K562 (cell line): ENCODE measurements around the gene MRPL11. TPM values are rescaled to one million over a fixed set of nuclear protein-coding genes. Genes with fewer than 3 reads are reported as not detected.

Experiments used
- ATAC-seq: fragments of 200-7000 bp; cut with Tn5 transposase; 3 replicates; pipeline ENCODE4 v1.9.1; 2020; ENCODE audit warnings: moderate library complexity
- BruUV-seq: library from RNA; stranded (reverse); fragments of 400-500 nt; replicated peaks from 2 replicates; lab custom pipeline; 2021; lab: Mats Ljungman, UMichigan
- CTCF ChIA-PET: fragments of 300-600 bp; formaldehyde crosslinking; extraction: SDS; loops from one replicate; lab custom pipeline; 2021; ENCODE audit warnings: low intra/inter-chr PET ratio; lab: Yijun Ruan, JAX
- POLR2A ChIA-PET: fragments of 300-600, 350-650 bp; sonication (Branson Sonifier 250); formaldehyde crosslinking; extraction: SDS; loops from one replicate; lab custom pipeline; 2021; ENCODE audit warnings: antibody characterized with exemption, inconsistent platforms; lab: Yijun Ruan, JAX
- DNase-seq, 4 experiments: peaks; one replicate each; pipeline versions ENCODE4 v3.0.0 to v3.0.0-alpha.2; 2011 to 2018; ENCODE audit warnings: low spot score in 3 of 4, mixed read lengths in 3 of 4; ENCODE audit errors: extremely low read depth in 1 of 4
- FAIRE-seq: peaks from 2 replicates; lab custom pipeline; 2011; peaks lifted over from hg19 to GRCh38; lab: Jason Lieb, UNC
- H2AFZ ChIP-seq: 2 replicates; pipeline ENCODE4 v1.6.0; 2011; ENCODE audit warnings: low read depth, low read length, control low read depth, inconsistent platforms
- H3K27ac ChIP-seq: fragments of 200-600 bp; 3 replicates; pipeline ENCODE4 v1.8.0; 2011; ENCODE audit warnings: low read depth, mild to moderate bottlenecking, control low read depth, inconsistent platforms, low read length, moderate library complexity, mixed read lengths; ENCODE audit errors: extremely low read depth
- H3K27me3 ChIP-seq, 2 experiments: fragments of 300-600 bp in 1 of 2; 2 replicates in 1 of 2; 3 replicates in 1 of 2; pipeline versions ENCODE4 v1.6.0 to v1.8.0; 2011; ENCODE audit warnings: inconsistent platforms in 2 of 2, low read length in 2 of 2, mild to moderate bottlenecking in 1 of 2, mixed read lengths in 1 of 2, moderate library complexity in 1 of 2; ENCODE audit not compliant: control insufficient read depth in 2 of 2, insufficient read depth in 2 of 2
- H3K36me3 ChIP-seq: fragments of 300-600 bp; 3 replicates; pipeline ENCODE4 v1.8.0; 2011; ENCODE audit warnings: mild to moderate bottlenecking, low read length, inconsistent platforms; ENCODE audit not compliant: control insufficient read depth, insufficient read depth
- H3K4me1 ChIP-seq, 2 experiments: fragments of 200-600 bp in 1 of 2; replicated peaks in 1 of 2; 2 replicates in 1 of 2; 3 replicates in 1 of 2; pipeline versions ENCODE4 v1.5.1 to v1.8.0; 2011; ENCODE audit warnings: inconsistent platforms in 2 of 2, low read length in 2 of 2, mild to moderate bottlenecking in 1 of 2, mixed read lengths in 1 of 2, moderate library complexity in 1 of 2; ENCODE audit not compliant: control insufficient read depth in 2 of 2, insufficient read depth in 2 of 2
- H3K4me2 ChIP-seq: 2 replicates; pipeline ENCODE4 v1.6.1; 2011; ENCODE audit warnings: low read length, control low read depth, inconsistent platforms, mixed read lengths; ENCODE audit not compliant: insufficient read depth
- H3K4me3 ChIP-seq: fragments of 200-600 bp; sonication (generic), shearing (Covaris generic); 2 replicates; pipeline ENCODE4 v1.5.1; 2016; ENCODE audit warnings: control low read depth, inconsistent platforms
- H3K79me2 ChIP-seq: fragments of 200-600 bp; 3 replicates; pipeline ENCODE4 v1.8.0; 2011; ENCODE audit warnings: low read length, inconsistent platforms; ENCODE audit not compliant: control insufficient read depth, insufficient read depth
- H3K9ac ChIP-seq, 2 experiments: 2 replicates each; pipeline versions ENCODE4 v1.6.0 to v1.6.1; 2011; ENCODE audit warnings: low read depth in 2 of 2, low read length in 2 of 2, control low read depth in 1 of 2, inconsistent platforms in 1 of 2, mild to moderate bottlenecking in 1 of 2, mixed read lengths in 1 of 2; ENCODE audit not compliant: insufficient read depth in 1 of 2
- H3K9me1 ChIP-seq: one replicate; pipeline ENCODE4 v1.6.0; 2011; ENCODE audit warnings: inconsistent platforms, mild to moderate bottlenecking, low read length, moderate library complexity; ENCODE audit not compliant: control insufficient read depth, insufficient read depth
- H3K9me3 ChIP-seq: replicated peaks from 2 replicates; pipeline ENCODE4 v1.5.1; 2011; ENCODE audit warnings: low read depth, low read length, inconsistent platforms; ENCODE audit not compliant: control insufficient read depth, insufficient read depth
- H4K20me1 ChIP-seq: replicated peaks from 2 replicates; pipeline ENCODE4 v1.6.1; 2011; ENCODE audit warnings: low read length, inconsistent platforms, mixed read lengths; ENCODE audit not compliant: control insufficient read depth, insufficient read depth
- BRD9 ChIP-seq: fragments of 450-650 bp; IDR thresholded peaks from 2 replicates; pipeline ENCODE4 v1.6.1; 2018; ENCODE audit warnings: low read depth; ENCODE audit not compliant: partially characterized antibody
- CXXC5 ChIP-seq: fragments of 250-450 bp; sonication (Bioruptor Pico); IDR thresholded peaks from 2 replicates; pipeline ENCODE4 v1.8.0; 2022; ENCODE audit warnings: inconsistent platforms, mild to moderate bottlenecking, moderate library complexity
- ELF4 ChIP-seq: fragments of 450-650 bp; formaldehyde crosslinking; IDR thresholded peaks from 2 replicates; pipeline ENCODE4 v1.4.0; 2022; ENCODE audit warnings: missing genetic modification characterization
- ELK1 ChIP-seq: sonication (generic); formaldehyde crosslinking; IDR thresholded peaks from 2 replicates; pipeline ENCODE4 v1.8.1; 2022; ENCODE audit warnings: missing genetic modification reagents
- HBP1 ChIP-seq: fragments of 450-650 bp; formaldehyde crosslinking; IDR thresholded peaks from 2 replicates; pipeline ENCODE4 v1.4.0; 2022; ENCODE audit warnings: missing genetic modification characterization
- IRF1 ChIP-seq: sonication (generic); formaldehyde crosslinking; IDR thresholded peaks from 2 replicates; pipeline ENCODE4 v1.8.0; 2022; ENCODE audit warnings: missing genetic modification reagents, mild to moderate bottlenecking, borderline replicate concordance
- MITF ChIP-seq: IDR thresholded peaks from 2 replicates; pipeline ENCODE4 v1.6.1; 2014; ENCODE audit warnings: antibody characterized with exemption
- NFRKB ChIP-seq: fragments of 450-650 bp; IDR thresholded peaks from 2 replicates; pipeline ENCODE4 v1.6.1; 2016; ENCODE audit warnings: low read depth
- RB1 ChIP-seq: fragments of 450-650 bp; IDR thresholded peaks from 2 replicates; pipeline ENCODE4 v1.6.1; 2017; ENCODE audit warnings: low read depth, mild to moderate bottlenecking
- RNF219 ChIP-seq: fragments of 250-450 bp; sonication (Bioruptor Pico); IDR thresholded peaks from 2 replicates; pipeline ENCODE4 v1.5.0; 2022; ENCODE audit warnings: mild to moderate bottlenecking
- TOE1 ChIP-seq, 2 experiments: fragments of 450-650 bp in 1 of 2; sonication (generic) in 1 of 2; formaldehyde crosslinking in 1 of 2; IDR thresholded peaks; 2 replicates each; pipeline versions ENCODE4 v1.7.1 to v1.8.0; 2016 to 2022; ENCODE audit warnings: borderline replicate concordance in 2 of 2, mild to moderate bottlenecking in 2 of 2, antibody characterized with exemption in 1 of 2, inconsistent platforms in 1 of 2, low read depth in 1 of 2, missing genetic modification reagents in 1 of 2, moderate library complexity in 1 of 2
- ZNF134 ChIP-seq: fragments of 250-450 bp; sonication (Bioruptor Pico); conservative IDR thresholded peaks from 2 replicates; pipeline ENCODE4 v1.4.0; 2020
- ZNF316 ChIP-seq: fragments of 450-650 bp; IDR thresholded peaks from 2 replicates; pipeline ENCODE4 v1.6.1; 2016
- ZNF830 ChIP-seq: fragments of 250-450 bp; sonication (Bioruptor Pico); IDR thresholded peaks from 2 replicates; pipeline ENCODE4 v1.5.0; 2021; ENCODE audit warnings: mild to moderate bottlenecking
- WGBS: fragments of 100-300 bp; shearing (Covaris generic); methylation state at CpG from one replicate; pipeline ENCODE4 v1.1.6; 2016; ENCODE audit warnings: low coverage, mixed read lengths; ENCODE audit not compliant: insufficient coverage; ENCODE audit errors: missing lambda C conversion rate; 5-methylcytosine and 5-hydroxymethylcytosine counted together
- in situ Hi-C: fragments of 300-500 bp; cut with MboI; formaldehyde crosslinking; loops from 4 replicates; pipeline ENCODE4 v1.15.0; 2018; ENCODE audit warnings: inconsistent platforms, mixed read lengths
- intact Hi-C: fragments of 100-400 bp; cut with micrococcal nuclease; formaldehyde crosslinking; loops from 2 replicates; pipeline ENCODE4 v1.14.2; 2022
- polyA plus RNA-seq, 8 experiments: library from polyadenylated mRNA; depleted of rRNA in 4 of 8; stranded (reverse) in 5 of 8; unstranded in 3 of 8; fragments of >200 nt; fragmentation: Nextera tagmentation in 2 of 8; fragmentation: Illumina TruSeq in 1 of 8; extraction: Ambion mirVana in 2 of 8; extraction: Trizol in 1 of 8; gene quantifications; 2 replicates each; pipeline versions ENCODE4 v1.2.1 to v1.2.3, GENCODE V29; 2011 to 2014; ENCODE audit warnings: inconsistent platforms in 1 of 8, missing spikeins in 1 of 8
- total RNA-seq, 7 experiments: library from RNA; depleted of rRNA in 6 of 7; stranded (reverse); fragments of >200 nt in 6 of 7; fragmentation: Illumina TruSeq in 2 of 7; extraction: Trizol in 2 of 7; gene quantifications; 2 replicates each; pipeline versions ENCODE4 v1.2.1 to v1.2.3, GENCODE V29; 2011 to 2021; ENCODE audit warnings: low replicate concordance in 1 of 7

MRPL11 gene
- total and polyA plus RNA-seq, 9 of the 15 experiments (the other 6 are each of a cell fraction or from before 2014, with no cell fraction given) = 33.0 to 173 (median 91.9) TPM

GRCh38 chr11:66426314-66426713 lies 12.3 kb downstream of the MRPL11 start:
- Histone ChIP-seq H3K36me3 (no peaks in the 10 kb centered on the region), H3K79me2 (no peaks in the 10 kb centered on the region), H3K4me2 (no peak overlapping the region), H3K9ac (no peak overlapping the region), H3K9me1 (no peaks in the 10 kb centered on the region), H3K9me3 (no peaks in the 10 kb centered on the region), H3K4me3 (no peak overlapping the region), H3K27ac (no peak overlapping the region), H3K4me1 (peaks cover 0 to 8% of the 10 kb centered on the region in 2 experiments; a peak in 1 of 5 replicates), H2AFZ (no peak overlapping the region), H4K20me1 (peaks cover 5% of the 10 kb centered on the region; the same call in 1 of the 2 replicates), H3K27me3 (peaks cover 0 to 9% of the 10 kb centered on the region in 2 experiments; a peak in 1 of 5 replicates)
- ChIA-PET POLR2A (interaction anchor here (1.1 kb wide), 1 partner anchor 54 kb away, joined by 4 read pairs; the partner anchor contains the start of gene DPP3), CTCF (no interaction called here)
- peak in 1 of 4 experiments; percentile 20 for DNase-seq
- WGBS = 20% methylated on average over 23 of the region's 23 CpGs
- intact Hi-C loops (no loop called here), in situ Hi-C loops (no loop called here)
- no peak for ATAC-seq
- FAIRE-seq = no peak
- no TSS peak for BruUV-seq
- no peak for TF ChIP-seq ZNF134 (CRISPR knock-in tag)
- TF ChIP-seq RNF219 (CRISPR knock-in tag) = no peak
- TF ChIP-seq ZNF316 = no peak
- no peak for TF ChIP-seq RB1
- TF ChIP-seq CXXC5 (CRISPR knock-in tag) = no peak
- TF ChIP-seq HBP1 (CRISPR knock-in tag) = no peak
- TF ChIP-seq TOE1 (IDR thresholded peaks at IDR 0.05; ENCODE audit: borderline replicate concordance) = no peak
- no peak for TF ChIP-seq TOE1 (CRISPR knock-in tag; IDR thresholded peaks at IDR 0.05; ENCODE audit: borderline replicate concordance, low read depth)
- TF ChIP-seq MITF = no peak
- no peak for TF ChIP-seq ZNF830
- no peak for TF ChIP-seq ELK1 (CRISPR knock-in tag)
- TF ChIP-seq ELF4 = no peak
- no peak for TF ChIP-seq BRD9
- no peak for TF ChIP-seq IRF1 (CRISPR knock-in tag)
- TF ChIP-seq NFRKB = no peak
